Urothelium cell line (cell line): Measurements from ENCODE around the gene CCDC91.
"Not testable (repeated sequence)": the region's sequence is repeated elsewhere in the genome, so short reads cannot be mapped to it uniquely, and the experiment has no call there.

Experiments used
- DNase-seq: peaks from one replicate; pipeline ENCODE4 v3.0.0; 2011; ENCODE audit warnings: low spot score, mixed read lengths
- FAIRE-seq: peaks from 2 replicates; lab custom pipeline; 2011; peaks lifted over from hg19 to GRCh38; lab: Jason Lieb, UNC

The CCDC91 gene

GRCh38 chr12:28440081-28440608 lies 249.9 kb downstream of the CCDC91 start:
- DNase-seq (no peak), FAIRE-seq (no peak)

GRCh38 chr12:28442101-28442500 lies 251.8 kb downstream of the CCDC91 start:
- FAIRE-seq = no peak
- DNase-seq = no peak

GRCh38 chr12:28443337-28443736 lies 253.1 kb downstream of the CCDC91 start:
- DNase-seq (no peak), FAIRE-seq (no peak)

DNA sequence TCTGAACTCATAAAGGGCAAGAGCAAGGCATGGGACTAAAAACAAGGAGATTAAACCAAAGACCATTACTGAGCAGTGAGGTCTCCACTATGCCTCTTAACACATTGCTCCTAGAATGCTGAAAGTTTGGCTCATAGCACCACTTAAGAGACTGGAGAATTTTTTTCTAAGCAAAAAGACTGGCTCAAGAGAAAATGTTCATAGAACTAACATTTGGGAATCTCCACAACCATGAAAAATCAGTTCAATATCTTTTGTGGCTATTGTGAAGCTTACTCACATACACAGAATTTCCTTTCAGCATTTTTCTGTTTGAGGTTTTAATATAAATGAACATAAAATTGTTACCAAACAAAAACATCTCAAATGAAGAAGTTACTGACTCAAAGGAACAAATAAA lies 255.8 kb downstream of the CCDC91 start:
- DNase-seq (no peak), FAIRE-seq (no peak)

DNA sequence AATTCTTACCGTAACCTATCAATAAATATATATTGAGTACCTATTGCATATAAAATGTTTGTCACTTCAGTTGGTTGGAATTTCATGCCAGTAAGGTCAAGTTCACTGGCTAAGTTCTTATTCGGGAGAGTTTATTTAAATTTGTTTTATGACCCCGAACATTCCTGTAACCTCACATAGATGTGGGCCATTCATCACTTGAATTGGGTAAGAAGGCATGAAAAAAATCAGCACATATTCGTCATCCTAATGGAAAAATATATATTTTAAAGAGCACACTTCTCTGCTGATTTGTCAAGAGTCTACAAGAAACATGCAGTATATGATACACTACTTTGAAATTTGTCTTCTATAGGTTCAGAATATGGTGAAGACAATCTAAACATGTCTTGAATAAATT lies 263.4 kb downstream of the CCDC91 start:
- FAIRE-seq (no peak), DNase-seq (no peak)

- DNase-seq = no peak
- FAIRE-seq = no peak
Measured at GRCh38 chr12:28456934-28457710, 266.9 kb downstream of the CCDC91 start.

GRCh38 chr12:28457785-28458184 lies 267.5 kb downstream of the CCDC91 start:
- DNase-seq (no peak), FAIRE-seq (no peak)

- no peak for FAIRE-seq
- DNase-seq = no peak
Measured at GRCh38 chr12:28459481-28459880, 269.2 kb downstream of the CCDC91 start.

DNA sequence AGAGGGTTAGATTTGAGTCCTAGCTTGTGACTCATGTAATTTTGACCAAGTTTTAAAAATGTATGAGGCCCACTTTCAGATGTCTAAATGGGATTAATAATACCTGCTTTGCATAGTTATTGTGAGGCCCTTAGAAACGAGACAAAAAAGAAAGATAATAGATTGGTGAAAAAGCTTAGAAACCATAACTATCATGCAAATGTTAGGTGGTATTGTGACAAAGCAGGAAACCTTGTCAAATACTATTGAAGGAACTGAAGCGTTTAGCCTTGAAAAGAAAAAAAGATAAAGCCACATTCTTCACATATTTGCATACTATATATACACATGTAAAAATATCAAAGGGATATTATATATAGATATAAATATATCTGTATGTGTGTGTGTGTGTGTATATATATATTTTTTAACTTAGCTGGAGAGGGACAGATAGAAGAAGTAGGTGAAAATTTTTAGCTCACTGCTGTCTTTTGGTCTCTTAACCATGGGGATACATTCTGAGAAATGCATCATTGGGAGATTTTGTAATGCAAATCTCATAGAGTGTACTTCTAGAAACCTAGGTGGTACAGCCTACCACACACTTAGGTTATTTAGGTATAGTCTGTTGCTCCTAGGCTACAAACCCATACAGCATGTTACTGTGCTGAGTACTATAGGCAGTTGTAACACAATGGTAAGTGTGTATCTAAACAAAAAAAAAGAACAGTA lies 270.3 kb downstream of the CCDC91 start:
- FAIRE-seq (no peak), DNase-seq (no peak)

DNA sequence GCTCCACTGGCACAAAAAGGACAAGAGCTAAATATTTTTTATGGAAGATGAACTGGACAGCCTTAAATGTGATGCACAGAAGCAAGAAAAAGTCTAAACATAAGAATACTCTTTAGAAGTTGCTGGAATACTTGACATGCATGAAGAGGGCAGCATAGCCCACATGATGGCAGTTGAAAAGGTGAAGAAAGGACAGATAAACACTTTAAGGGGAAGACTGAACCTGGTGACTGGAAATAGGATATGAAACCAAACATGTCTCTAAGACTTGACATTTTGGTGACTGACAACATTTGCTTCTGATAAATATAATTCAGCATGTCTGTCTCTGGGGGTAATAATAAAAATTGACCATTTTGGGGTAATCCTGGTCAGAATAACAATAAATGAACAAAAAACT lies 273.1 kb downstream of the CCDC91 start:
- FAIRE-seq (no peak), DNase-seq (no peak)

GRCh38 chr12:28471762-28472161 lies 281.5 kb downstream of the CCDC91 start:
- not testable (repeated sequence) for FAIRE-seq

DNA sequence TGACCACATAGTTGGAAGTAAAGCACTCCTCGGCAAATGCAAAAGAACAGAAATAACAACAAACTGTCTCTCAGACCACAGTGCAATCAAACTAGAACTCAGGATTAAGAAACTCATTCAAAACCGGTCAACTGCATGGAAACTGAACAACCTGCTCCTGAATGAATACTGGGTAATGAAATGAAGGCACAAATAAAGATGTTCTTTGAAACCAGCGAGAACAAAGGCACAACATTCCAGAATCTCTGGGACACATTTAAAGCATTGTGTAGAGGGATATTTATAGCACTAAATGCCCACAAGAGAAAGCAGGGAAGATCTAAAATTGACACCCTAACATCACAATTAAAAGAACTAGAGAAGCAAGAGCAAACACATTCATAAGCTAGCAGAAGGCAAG lies 285.9 kb downstream of the CCDC91 start:
- FAIRE-seq, DNase-seq: not testable (repeated sequence)

More at GRCh38 chr12:28471762-28472161, 281.5 kb downstream of the CCDC91 start:
- not testable (repeated sequence) for DNase-seq

GRCh38 chr12:28479097-28479496 lies 288.8 kb downstream of the CCDC91 start:
- DNase-seq, FAIRE-seq: not testable (repeated sequence)

GRCh38 chr12:28479683-28480082 lies 289.4 kb downstream of the CCDC91 start:
- no peak for DNase-seq
- FAIRE-seq = no peak

DNA sequence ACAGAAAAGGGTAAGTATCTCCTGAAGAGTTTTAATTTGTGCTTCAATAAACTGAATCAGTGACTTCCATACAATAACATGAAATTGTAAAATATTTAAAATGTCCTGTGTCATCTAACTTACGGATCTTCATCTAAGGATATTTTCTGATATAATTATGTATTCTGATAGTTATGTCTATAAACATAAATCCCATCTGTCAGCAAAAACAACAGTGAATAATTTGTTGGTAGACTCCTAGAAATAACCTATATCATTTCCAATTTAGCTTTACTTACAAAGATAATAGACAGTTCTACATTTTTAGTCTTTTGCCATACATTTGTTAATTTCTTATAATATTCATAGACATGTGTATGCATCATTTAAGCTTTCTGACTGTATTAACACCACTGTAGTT lies 293.9 kb downstream of the CCDC91 start:
- FAIRE-seq (no peak), DNase-seq (no peak)

- FAIRE-seq (no peak), DNase-seq (no peak)
Measured at GRCh38 chr12:28486521-28486920, 296.3 kb downstream of the CCDC91 start.

DNA sequence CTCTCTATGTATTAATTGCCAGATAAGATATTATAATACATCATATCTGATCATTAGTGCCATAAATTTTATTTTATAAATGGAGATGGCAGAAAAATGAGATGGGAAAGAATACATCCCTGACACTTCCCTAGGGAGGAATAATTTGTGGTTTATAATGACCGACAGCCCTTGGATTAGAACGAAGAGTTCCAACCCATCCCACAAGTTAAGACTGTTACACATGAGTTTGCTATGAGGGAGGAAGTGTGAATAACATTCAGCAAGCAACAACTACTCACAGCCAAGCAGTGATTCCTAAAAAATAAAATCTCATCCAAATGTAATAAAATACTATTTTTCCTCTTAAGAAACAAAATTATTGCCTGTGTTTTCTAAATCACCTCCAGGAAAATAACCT lies 299.0 kb downstream of the CCDC91 start:
- no peak for FAIRE-seq

DNA sequence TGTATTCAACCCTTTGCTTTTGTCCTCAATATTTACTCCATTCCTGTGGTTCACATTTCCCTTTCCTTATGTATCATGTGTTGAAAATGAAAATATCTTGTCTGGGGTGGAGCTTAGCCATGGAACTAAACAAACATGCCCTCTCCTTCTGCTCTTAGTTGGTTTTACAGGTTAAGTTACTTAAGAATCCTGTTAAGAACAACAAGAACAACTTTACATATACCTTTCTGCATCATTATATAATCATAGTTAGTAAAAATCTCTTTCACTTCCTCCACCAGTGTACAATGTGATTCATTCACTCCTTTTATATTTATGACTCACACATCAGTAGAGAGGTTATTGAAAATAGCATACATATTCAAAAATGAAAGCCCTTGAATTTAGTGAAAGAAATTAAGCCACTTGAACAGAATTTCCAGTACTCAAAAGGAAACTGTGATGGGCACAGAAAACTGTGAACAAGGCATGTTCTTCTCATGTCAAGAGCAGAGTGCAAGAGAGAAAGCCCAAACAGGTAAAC lies 307.7 kb downstream of the CCDC91 start:
- DNase-seq (no peak), FAIRE-seq (no peak)

More for the DNA sequence above, 299.0 kb downstream of the CCDC91 start:
- no peak for DNase-seq

GRCh38 chr12:28498850-28499249 lies 308.6 kb downstream of the CCDC91 start:
- no peak for FAIRE-seq
- no peak for DNase-seq

- no peak for DNase-seq
Measured at GRCh38 chr12:28500373-28501024, 310.2 kb downstream of the CCDC91 start.

DNA sequence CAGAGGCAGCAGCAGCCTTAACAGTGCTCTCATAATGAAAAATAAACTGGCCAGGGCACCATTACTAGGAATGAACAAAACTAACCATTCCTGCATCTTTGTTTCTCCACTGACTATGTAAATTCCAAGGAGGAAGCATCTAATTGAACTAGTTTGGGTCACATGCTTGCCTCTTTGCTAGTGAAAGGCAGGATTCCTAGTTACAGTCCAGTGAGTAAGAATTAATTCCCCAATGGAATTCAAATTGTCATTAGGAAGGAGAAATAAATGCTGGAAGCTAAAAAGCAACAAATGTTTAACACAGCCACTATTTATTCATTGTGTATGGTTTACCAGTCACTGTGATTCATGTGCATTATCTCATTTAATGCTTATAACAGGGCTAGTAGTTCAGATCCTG lies 316.0 kb downstream of the CCDC91 start:
- FAIRE-seq = no peak
- no peak for DNase-seq

More at GRCh38 chr12:28500373-28501024, 310.2 kb downstream of the CCDC91 start:
- no peak for FAIRE-seq
